Measurements from ENCODE around the gene WDFY2.

DNA sequence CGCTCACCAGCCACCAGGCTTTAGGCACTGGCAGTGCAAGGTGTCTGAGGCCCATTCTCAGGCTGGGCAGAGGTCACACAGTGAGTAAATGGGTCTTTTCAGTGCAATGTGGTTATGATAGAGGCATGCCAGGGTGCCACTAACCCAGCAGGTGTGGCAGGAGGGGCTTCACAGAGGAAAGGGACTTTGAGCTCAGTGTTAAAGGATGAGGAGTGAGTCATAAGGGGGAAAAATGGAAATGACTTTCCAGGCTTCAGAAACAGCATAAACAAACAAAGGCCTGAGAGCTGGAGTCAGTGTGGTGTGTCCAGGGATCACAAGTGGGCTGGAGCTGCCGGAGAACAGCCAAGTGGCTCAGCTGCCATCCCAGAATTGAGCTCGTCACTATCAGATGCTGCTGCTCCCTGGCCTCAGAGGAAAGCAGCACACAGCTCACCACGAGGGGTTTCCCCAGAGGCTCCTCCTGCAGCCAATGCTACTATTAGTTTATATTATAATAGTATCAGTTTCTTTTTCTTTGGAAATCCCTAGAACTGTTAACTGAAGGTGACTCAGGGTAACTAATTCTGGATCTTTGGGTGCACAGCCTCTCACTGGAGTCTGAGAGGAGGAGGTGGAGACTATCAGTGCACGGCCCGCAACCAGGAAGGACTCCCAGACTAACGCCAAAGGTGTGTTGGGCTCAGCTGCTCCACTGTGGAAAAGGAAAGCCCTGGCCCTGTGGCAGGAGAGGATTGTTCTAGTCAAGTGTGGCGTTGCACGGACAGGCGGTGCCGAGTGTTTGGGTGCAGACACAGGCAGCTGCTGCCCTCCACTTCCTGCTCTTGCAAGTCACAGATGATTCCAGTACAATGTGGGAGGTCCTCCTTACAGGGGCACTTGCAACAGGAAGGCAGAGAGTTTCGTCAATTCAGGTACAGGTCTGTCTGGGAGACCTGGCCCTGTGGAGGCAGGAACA lies 180.2 kb downstream of the WDFY2 start:
- TF ChIP-seq, protein P1, sequence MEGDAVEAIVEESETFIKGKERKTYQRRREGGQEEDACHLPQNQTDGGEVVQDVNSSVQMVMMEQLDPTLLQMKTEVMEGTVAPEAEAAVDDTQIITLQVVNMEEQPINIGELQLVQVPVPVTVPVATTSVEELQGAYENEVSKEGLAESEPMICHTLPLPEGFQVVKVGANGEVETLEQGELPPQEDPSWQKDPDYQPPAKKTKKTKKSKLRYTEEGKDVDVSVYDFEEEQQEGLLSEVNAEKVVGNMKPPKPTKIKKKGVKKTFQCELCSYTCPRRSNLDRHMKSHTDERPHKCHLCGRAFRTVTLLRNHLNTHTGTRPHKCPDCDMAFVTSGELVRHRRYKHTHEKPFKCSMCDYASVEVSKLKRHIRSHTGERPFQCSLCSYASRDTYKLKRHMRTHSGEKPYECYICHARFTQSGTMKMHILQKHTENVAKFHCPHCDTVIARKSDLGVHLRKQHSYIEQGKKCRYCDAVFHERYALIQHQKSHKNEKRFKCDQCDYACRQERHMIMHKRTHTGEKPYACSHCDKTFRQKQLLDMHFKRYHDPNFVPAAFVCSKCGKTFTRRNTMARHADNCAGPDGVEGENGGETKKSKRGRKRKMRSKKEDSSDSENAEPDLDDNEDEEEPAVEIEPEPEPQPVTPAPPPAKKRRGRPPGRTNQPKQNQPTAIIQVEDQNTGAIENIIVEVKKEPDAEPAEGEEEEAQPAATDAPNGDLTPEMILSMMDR (IDR thresholded peaks at IDR 0.05; ENCODE audit: low read depth, low read length) = no peak
- TF ChIP-seq POLR2A (IDR thresholded peaks at IDR 0.05; ENCODE audit: extremely low read depth, insufficient read length) = no peak
- TF ChIP-seq, protein P2, sequence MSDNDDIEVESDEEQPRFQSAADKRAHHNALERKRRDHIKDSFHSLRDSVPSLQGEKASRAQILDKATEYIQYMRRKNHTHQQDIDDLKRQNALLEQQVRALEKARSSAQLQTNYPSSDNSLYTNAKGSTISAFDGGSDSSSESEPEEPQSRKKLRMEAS (IDR thresholded peaks at IDR 0.05; ENCODE audit: low read depth, low read length) = no peak
- TF ChIP-seq MYC (IDR thresholded peaks at IDR 0.05; ENCODE audit: low read depth, low read length) = no peak

All from NB4 (cell line).